HG03469 (cell line): ENCODE measurements around the gene CD79A.

Experiments
- ATAC-seq: cut with Tn5 transposase; IDR thresholded peaks from one replicate; pipeline ENCODE4 v1.9.1; 2021; ENCODE audit warnings: mild to moderate bottlenecking, moderate library complexity, moderate number of reproducible peaks; ENCODE audit not compliant: unreplicated experiment

The CD79A gene

DNA sequence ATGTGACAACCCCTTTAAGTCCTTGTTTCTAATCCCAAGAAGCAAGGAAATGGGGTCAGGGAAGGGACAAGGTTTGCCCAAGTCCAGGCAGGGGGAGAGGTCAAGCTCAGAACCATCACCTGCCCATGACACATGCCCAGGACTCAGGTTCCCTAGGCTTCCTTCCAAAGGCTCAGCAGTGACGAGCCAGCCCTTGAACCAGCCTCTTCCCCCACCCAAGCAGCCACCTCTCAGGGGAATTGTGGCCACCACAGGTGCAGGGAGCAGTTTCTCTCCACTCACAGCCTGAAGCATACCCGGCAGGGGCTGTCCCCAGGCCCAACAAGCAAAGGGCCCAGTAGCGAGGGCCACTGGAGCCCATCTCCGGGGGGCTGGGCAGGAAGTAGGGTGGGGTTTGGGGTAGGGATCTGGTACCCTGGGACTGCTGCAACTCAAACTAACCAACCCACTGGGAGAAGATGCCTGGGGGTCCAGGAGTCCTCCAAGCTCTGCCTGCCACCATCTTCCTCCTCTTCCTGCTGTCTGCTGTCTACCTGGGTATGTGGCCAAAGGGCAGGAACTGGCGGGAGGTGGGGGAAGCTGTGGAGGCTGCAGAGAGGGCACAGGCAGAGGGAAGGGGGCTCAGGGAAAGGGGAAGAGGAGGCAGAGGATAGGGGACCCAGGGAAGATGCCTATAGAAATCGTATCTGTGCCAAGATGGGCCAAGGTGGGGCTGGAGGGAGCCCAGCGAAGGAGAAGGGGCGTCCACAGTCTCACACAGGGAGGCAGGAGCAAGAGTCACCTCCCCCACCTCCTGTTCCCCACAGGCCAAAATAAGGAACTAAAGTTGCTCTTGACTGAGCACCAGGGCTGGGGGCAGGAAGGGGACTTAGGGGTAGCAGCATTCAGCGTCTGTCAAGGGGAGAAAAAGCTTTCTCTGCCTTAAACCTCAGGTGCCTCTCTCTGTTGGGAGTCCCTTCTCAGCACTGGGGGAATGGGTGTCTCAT is at the start of gene CD79A:
CD79A (plus strand) TSS at position 433 of the 986 bp plus-strand sequence; CDS start at position 459, 26 bp downstream.
- ATAC-seq, result peak; percentile 48

DNA sequence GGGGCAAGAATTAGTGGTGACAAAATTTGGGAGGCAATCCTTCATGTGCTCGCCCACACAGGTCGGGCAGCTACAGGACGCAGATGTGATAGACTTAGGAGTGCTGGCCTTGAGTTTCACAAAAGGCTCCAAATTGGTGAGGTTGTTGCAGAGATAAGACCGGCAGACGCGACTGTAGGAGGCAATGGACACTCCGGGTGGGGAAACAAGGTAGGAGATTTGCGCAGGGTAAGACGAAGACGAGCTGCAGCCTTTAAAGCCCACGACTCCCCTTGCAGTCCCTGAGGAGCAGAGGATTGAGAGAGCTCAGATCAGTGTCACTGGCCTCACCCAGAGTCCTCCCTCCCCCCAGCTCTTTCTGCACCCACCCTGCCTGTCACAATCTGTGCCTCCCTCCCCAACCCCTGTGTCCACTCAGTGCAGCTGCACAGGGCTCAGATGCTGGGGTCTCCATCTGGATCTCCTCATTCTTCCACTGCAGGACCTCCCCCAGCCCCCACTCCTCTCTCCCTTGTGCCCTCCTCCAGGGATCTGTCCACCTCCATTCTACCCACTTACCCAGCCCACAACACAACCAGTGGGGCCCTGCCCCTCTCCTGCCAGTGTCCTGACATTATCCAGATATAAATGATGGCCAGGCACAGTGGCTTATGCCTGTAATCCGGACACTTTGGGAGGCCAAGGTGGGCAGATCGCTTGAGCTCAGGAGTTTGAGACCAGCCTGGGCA is 38.9 kb upstream of the CD79A start:
- ATAC-seq, result no peak

DNA sequence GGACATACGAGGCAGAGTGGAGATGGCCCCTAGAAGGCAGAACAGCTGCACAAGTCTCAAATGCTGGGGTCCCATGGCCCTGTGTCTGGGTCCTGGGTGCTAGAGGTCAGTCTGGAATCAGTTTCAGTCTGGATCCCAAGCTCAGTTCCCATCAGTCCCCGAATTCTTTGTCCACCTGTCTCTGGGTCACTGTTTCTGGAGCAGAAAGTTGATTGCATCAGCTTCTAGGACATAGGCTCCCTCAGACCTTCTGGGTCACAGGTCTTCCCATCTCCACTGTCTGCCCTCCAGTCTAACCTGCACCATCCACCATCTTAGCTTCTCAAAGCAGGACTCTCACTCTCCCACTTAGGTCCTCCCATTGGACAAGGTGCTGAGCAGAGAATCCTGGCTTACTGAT is 37.9 kb upstream of the CD79A start:
- no peak for ATAC-seq

DNA sequence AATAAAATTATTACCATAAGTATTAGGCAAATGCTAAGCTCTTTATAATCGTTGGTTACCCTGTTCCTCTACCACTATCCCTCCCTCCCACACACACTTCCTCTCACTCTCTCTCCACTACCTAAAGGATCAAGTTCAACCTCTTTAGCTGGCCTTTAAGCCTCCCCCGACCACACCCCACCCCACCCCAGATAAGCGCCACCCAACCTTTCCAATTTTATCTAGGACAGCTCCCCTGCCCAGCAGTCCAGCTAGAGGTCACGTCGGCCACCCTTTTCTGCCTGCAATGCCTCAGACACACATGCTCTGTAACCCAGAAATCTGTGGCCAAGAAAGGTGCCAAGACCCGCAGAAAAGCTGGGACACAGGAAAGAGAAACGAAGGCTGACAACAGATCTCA is 33.7 kb upstream of the CD79A start:
- ATAC-seq, result no peak

DNA sequence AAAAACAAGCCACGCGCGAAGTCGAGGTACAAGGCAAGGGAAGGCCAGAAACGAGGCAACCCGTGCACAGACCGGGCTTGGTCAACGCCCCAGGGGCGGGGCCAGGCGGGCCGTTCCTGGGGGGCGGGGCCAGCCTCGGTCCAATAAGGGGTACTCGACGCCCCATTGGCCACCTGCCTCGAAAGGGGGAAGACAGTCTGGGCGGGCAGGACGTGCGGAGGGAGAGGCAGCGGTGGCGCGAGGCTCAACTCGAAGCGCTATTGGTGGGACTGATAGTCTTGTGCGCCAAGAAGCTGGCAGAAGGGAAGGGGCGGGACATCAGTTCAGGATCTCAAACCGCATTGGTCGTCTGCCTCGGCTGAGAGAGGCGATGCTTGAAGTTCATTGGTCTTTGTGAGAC is 32.5 kb upstream of the CD79A start, which contains the start of gene LYPD4:
LYPD4 (minus strand) TSS at position 83 of the 400 bp plus-strand sequence. CDS start 5,398 bp downstream, outside the sequence.
- no peak for ATAC-seq

DNA sequence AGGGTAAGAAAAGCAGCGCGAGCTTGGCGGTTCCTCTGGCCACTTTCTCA is 32.3 kb upstream of the CD79A start, which contains the start of gene DMRTC2:
DMRTC2 (plus strand) TSS at position 42 of the 50 bp plus-strand sequence. CDS start 2,387 bp downstream, outside the sequence.
- ATAC-seq, result no peak

DNA sequence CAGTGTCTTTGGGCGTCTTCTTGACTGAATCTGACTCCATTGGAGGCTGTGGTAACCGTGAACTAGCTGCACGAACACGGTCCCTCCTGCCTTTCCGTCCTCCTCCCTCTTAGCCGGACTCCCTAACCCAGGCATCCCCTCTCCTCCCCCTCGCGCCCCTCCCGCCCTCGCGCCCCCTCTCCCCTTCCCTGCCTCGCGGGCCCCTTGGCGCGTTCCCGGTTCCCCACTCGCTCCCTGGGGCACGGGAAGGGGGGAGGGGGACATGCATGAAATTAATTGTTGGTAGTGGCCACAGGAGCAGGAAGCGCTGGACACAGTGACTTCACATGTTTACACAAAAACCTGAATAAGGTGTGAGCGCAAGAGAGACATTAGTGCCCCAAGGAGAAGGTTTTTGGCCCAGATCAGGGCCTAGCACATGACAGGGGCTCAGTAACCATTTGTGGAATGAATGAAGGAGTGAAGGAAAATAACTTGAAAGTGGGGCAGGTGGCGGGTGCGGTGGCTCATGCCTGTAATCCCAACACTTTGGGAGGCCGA is 32.0 kb upstream of the CD79A start:
- no peak for ATAC-seq

DNA sequence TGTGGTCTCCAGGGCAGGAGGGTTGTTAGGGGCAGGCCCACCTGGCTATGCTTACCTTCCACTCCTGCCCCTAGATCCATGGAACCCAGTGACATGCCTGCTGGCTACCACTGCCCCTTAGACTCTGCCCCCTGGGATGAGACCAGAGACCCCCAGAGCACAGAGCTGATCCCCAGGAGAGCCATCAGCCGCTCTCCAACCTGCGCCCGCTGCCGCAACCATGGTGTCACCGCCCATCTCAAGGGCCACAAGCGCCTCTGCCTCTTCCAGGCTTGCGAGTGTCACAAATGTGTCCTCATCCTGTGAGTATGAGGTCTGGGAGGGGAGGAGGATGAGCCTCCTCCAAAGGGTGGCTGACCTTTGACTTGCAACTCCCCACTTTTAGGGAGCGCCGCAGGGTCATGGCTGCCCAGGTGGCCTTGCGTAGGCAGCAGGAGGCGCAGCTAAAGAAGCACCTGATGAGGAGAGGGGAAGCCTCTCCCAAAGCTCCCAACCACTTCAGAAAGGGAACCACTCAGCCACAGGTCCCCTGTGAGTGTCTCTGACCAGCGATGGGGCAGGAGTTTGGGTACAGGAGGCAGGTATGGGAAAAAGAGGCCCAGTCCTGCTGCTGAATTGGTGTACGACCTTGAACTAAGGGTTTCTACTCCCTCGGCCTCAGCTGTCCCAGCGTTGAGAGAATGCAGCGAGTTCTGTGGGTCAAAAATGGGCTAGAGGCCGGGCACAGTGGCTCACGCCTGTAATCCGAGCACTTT is 29.6 kb upstream of the CD79A start:
- ATAC-seq, result no peak

DNA sequence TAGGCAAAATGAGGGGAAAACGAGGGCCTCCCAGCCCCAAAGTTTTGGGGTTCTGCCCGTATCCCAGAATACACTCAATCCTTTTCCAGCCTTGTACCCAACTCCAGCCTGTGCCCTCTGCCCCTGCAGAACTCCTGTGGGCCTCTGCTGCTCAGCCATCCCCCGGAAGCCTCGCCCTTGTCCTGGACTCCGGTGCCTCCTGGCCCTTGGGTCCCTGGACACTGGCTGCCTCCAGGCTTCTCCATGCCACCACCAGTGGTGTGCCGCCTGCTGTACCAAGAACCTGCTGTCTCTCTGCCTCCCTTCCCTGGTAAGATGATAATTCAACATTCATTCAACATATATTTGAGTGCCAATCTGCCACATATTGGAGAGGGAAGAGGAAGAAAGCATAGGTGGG is 28.4 kb upstream of the CD79A start:
- ATAC-seq, result no peak

DNA sequence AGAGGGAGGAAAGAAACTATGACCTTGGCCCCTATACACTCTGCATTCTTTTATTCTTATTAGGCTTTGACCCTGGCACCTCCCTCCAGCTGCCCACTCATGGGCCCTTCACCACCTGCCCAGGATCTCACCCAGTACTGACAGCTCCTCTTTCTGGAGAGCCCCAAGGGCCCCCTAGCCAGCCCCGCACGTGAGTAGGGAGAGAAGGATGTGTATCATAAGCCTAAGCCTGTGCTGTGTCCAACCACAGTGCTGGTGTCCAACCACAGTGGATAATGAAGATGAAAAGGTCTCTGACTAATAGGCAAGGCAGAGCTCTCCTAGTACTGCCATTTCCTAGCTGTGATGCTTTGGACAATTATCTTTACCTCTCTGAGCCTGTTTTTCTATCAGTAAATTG is 28.0 kb upstream of the CD79A start:
- no peak for ATAC-seq

DNA sequence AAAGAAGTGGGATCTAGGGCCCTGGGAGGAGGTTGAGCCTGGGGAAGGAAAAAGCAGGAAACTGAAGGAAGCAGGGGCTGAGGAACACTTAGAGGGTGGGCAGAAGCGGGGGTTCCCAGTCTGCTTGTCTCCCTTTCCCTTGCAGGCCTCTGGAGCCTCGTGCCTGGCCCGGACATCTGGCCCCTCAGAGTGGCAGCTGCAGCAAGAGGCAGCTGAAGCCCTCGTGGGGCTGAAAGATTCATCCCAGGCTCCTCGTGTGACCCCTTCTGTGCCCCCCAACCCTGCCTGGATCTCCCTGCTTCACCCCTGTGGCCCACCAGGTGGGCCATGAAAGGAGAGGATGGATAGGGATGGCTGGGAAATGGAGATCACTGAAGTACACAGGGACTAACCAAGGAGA is 26.7 kb upstream of the CD79A start:
- no peak for ATAC-seq

DNA sequence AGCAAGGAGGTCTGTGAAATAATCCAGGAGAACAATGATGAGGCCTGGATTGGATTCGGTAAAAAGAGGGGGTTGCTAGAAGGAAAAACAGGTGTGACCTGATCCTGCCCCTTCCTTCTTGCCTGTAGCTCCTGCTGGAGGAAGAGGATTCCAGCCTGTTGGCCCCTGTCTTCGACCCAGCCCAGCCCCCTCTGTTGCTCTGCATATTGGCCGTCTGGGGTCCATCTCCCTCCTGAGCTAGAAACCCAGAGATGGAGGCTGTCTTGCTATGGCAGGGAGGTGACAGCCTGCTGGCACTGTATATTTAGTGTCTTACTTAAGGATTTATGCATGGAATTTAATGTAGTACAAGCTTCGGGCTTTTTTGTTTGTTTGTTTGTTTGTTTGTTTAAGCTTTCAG is 25.6 kb upstream of the CD79A start:
- ATAC-seq, result no peak

DNA sequence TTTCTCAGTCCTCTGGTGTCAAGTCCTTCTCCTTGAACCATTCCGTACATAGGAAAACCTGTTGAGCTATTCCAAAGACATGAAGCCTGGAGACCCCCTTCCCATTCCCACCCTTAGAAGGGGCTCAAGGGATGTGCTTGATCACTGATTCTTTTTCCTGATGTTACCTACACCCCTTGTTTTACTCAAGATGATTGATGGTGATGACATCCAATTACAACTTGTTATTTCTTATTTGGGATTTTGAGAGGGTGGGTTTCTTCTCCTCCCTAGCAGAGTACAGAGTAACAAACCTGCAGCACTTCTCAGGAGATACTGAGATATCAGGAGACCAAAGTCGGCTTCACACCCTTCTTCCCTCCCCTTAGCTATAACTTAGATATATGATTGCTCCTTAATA is 23.7 kb upstream of the CD79A start:
- no peak for ATAC-seq

DNA sequence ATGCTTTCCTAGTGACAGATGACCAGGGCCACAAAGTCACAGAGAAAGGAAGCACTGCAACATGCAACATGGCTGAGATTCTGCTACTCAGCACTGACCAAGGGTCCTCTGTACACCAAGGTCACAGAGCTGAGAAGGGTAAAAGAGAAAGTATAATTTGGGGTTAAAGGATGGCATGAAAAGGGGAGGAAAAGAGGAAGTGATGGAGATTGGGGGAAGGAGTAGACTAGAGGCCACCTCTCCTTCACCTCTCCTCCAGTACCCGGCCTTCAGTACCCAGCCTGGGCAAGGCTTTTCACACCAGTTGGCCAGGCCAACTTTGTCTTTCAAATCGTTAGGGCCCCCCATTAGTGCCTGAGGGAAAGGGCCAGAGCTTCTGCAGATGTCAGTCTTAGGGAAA is 23.3 kb upstream of the CD79A start:
- no peak for ATAC-seq

DNA sequence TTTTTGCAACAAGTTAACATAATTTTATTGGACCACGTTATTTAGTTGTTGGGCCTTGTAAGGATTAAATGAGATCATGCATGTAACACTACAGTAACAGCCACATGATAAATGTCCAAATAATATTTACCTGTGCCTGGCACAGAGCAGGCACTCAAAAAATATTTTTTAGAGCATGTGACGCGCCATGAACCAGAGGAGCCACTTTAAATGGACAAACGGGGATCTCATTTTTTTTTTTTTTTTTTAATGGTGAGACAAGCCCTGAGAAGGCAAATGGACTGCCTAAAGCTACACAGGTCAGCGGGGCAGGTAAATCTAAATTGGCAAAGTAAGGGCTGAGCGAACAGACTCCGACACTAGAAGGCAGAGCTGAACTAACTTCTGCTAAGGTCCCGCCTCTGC is 17.9 kb upstream of the CD79A start:
- ATAC-seq, result no peak

DNA sequence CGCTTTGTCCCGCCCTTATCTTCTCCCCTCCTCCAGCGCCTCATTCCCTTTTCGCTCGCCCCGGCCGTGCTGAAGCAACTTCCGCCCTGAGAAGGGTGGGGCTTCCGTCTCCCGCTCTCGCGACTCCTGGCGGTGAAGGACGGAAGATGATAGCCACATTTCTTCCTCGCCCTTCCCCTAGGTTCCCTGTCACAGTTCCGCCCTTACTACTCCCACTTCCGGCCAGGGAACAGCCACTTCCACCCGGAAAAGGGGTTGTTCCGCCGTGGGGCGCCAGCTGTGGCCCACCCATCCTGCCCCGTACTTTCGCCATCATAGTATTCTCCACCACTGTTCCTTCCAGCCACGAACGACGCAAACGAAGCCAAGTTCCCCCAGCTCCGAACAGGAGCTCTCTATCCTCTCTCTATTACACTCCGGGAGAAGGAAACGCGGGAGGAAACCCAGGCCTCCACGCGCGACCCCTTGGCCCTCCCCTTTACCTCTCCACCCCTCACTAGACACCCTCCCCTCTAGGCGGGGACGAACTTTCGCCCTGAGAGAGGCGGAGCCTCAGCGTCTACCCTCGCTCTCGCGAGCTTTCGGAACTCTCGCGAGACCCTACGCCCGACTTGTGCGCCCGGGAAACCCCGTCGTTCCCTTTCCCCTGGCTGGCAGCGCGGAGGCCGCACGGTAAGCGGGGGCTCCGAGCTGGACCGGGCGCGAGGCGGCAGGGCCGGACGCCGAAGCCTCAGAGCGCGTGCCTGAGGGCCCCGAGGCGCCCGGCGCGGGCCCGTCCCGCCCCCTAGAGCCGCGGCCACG is 17.3 kb upstream of the CD79A start, which contains the start of gene RPS19:
RPS19 (plus strand) TSS at position 638 of the 801 bp plus-strand sequence. CDS start 520 bp downstream, outside the sequence.
- ATAC-seq, result peak; percentile 65

DNA sequence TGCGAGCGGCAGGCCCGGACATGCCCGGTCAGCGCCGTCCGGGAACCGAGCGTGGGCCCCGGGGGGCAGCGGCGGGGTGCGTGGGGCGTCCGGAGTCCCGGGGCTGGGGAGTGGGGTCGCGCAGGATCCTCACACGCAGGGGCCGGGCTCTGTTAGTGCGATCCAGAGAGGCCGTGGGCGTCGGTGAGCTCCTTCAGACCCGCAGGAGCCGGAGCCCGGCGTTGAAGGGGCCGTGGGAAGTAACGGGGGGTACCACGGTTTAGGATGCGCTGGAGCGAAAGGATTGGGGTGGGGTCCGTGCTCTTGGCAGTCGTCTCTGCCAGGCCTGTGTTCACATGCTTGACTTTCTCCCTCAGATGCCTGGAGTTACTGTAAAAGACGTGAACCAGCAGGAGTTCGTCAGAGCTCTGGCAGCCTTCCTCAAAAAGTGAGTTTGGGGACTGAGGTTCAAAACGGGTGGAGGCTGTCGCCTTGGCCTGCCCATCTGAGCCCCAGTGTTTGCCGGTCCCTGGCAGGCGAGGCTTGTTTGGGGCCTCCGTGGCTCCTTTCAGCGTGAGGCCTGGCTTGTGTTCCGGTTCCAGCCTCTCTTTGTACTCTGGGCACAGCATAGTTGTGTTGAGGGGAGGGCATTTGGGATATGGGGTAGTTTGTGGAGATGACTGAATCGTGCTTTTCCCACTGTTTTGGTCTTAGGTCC is 16.5 kb upstream of the CD79A start:
- no peak for ATAC-seq

DNA sequence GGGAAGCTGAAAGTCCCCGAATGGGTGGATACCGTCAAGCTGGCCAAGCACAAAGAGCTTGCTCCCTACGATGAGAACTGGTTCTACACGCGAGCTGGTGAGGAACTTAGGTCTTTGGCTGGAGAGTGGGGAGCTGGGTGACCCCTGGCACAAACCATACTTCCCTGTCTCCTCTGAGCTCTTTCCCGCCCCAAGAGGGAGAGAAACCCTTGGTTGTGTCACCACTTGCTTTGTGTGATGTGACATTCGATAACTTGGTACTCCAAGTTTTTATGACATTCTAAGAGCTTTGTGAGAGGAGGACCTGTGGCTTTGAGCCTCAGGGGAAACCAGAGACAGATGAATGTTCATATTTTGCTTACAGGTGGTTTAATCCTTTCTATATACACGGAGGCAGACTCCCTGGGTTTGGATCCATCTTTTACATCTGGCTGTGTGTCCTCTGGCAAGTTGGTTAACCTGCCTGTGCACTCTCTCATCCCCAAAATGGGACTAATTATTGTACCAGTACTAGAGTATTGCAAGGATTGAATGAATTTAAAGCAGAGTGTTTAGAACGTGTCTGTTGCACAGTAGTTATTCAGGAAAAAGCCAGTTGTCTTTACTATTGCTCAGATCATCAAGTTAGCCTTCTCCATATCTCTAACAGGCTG is 15.8 kb upstream of the CD79A start:
- ATAC-seq, result no peak

DNA sequence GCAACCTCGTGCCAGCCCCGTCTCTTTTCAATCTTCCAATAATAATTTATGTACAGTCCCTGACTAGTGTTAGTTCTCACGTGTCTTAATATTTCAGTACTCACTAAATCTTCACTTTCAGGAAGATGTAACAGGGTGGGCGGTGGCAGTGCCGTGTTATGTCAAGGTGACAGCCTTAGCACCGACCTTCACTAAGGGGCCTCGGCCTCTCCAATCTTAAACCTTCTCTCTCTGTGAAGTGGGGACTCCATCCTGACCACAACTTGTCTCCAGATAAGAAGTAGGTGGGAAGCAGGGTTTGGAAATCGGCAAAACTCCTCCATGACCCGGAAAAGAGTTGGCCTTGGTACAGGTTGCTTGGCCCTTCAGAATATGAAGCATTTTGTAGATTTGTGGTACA is 15.2 kb upstream of the CD79A start:
- no peak for ATAC-seq
